HG03064 (cell line): Measurements from ENCODE around the gene G6PC1.
"Not testable (repeated sequence)": the region's sequence is repeated elsewhere in the genome, so short reads cannot be mapped to it uniquely, and the experiment has no call there.

Source experiments
- ATAC-seq: cut with Tn5 transposase; IDR thresholded peaks from one replicate; pipeline ENCODE4 v1.9.1; 2021; ENCODE audit warnings: low read depth; ENCODE audit not compliant: unreplicated experiment

The G6PC1 gene

GRCh38 chr17:42899981-42900380 lies 618 bp upstream of the G6PC1 start:
- not testable (repeated sequence) for ATAC-seq

- no peak for ATAC-seq
Measured at GRCh38 chr17:42901535-42902229, 1.1 kb downstream of the G6PC1 start.

- ATAC-seq, result no peak
Measured at GRCh38 chr17:42904110-42904469, 3.5 kb downstream of the G6PC1 start.

GRCh38 chr17:42906772-42907446 lies 6.3 kb downstream of the G6PC1 start:
- no peak for ATAC-seq

GRCh38 chr17:42908872-42909700 lies 8.5 kb downstream of the G6PC1 start:
- ATAC-seq, result no peak

GRCh38 chr17:42913522-42913921 lies 12.9 kb downstream of the G6PC1 start:
- ATAC-seq, result no peak

GRCh38 chr17:42913981-42914617 lies 13.5 kb downstream of the G6PC1 start:
- no peak for ATAC-seq

- not testable (repeated sequence) for ATAC-seq
Measured at GRCh38 chr17:42915288-42915687, 14.7 kb downstream of the G6PC1 start.

GRCh38 chr17:42916388-42917235 lies 16.0 kb downstream of the G6PC1 start:
- ATAC-seq, result not testable (repeated sequence)

- ATAC-seq, result no peak
Measured at GRCh38 chr17:42917236-42917603, 16.6 kb downstream of the G6PC1 start.

- no peak for ATAC-seq
Measured at GRCh38 chr17:42918902-42919521, 18.4 kb downstream of the G6PC1 start.

GRCh38 chr17:42919522-42920077 lies 19.0 kb downstream of the G6PC1 start:
- not testable (repeated sequence) for ATAC-seq

GRCh38 chr17:42920106-42920900 lies 19.7 kb downstream of the G6PC1 start:
- no peak for ATAC-seq

GRCh38 chr17:42920922-42921321 lies 20.3 kb downstream of the G6PC1 start:
- ATAC-seq, result no peak

GRCh38 chr17:42922294-42922693 lies 21.7 kb downstream of the G6PC1 start:
- ATAC-seq, result no peak

GRCh38 chr17:42923472-42923871 lies 22.9 kb downstream of the G6PC1 start:
- not testable (repeated sequence) for ATAC-seq

GRCh38 chr17:42924891-42925290 lies 24.3 kb downstream of the G6PC1 start:
- no peak for ATAC-seq

GRCh38 chr17:42928714-42929496 lies 28.3 kb downstream of the G6PC1 start:
- no peak for ATAC-seq
